GM06990 (cell line): ENCODE measurements around the gene MORC2.

Experiments
- DNase-seq: peaks from one replicate; pipeline ENCODE4 v3.0.0-alpha.2; 2011; ENCODE audit not compliant: insufficient read length; ENCODE audit errors: extremely low read depth
- H3K27me3 ChIP-seq: replicated peaks from 2 replicates; pipeline ENCODE4 v1.6.0; 2011; ENCODE audit warnings: low read length; ENCODE audit not compliant: control insufficient read depth, insufficient read depth
- H3K36me3 ChIP-seq: 2 replicates; pipeline ENCODE4 v1.5.1; 2011; ENCODE audit warnings: low read length; ENCODE audit not compliant: control insufficient read depth, insufficient read depth
- H3K4me3 ChIP-seq: replicated peaks from 2 replicates; pipeline ENCODE4 v1.5.1; 2011; ENCODE audit warnings: low read depth, mild to moderate bottlenecking, control low read depth, low read length
- CTCF ChIP-seq: IDR thresholded peaks from 2 replicates; pipeline ENCODE4 v1.5.1; 2011; ENCODE audit warnings: low read length, control low read depth, mild to moderate bottlenecking, inconsistent platforms; ENCODE audit not compliant: insufficient read depth, poor library complexity, severe bottlenecking

The MORC2 gene

GRCh38 chr22:30882974-30883533, 85.5 kb downstream of the MORC2 start:
- no peak for TF ChIP-seq CTCF
- DNase-seq: no peak
- H3K4me3 ChIP-seq: no peak overlapping the region
- no peaks in the 10 kb centered on the region for H3K36me3 ChIP-seq
- H3K27me3 ChIP-seq: no peaks in the 10 kb centered on the region; the same call in 1 of the 2 replicates

GRCh38 chr22:30882184-30882717, 86.3 kb downstream of the MORC2 start:
- H3K36me3 ChIP-seq: no peaks in the 10 kb centered on the region
- no peak for TF ChIP-seq CTCF
- H3K4me3 ChIP-seq: no peak overlapping the region
- H3K27me3 ChIP-seq: no peaks in the 10 kb centered on the region; the same call in 1 of the 2 replicates
- no peak for DNase-seq

GRCh38 chr22:30881361-30882183, 87.0 kb downstream of the MORC2 start:
- no peak for TF ChIP-seq CTCF
- H3K4me3 ChIP-seq: no peak overlapping the region
- H3K36me3 ChIP-seq: no peaks in the 10 kb centered on the region
- H3K27me3 ChIP-seq: no peaks in the 10 kb centered on the region; the same call in 1 of the 2 replicates
- DNase-seq: no peak

- no peak overlapping the region for H3K4me3 ChIP-seq
- H3K36me3 ChIP-seq: no peaks in the 10 kb centered on the region
- H3K27me3 ChIP-seq: no peaks in the 10 kb centered on the region; the same call in 1 of the 2 replicates
- TF ChIP-seq CTCF: no peak
- DNase-seq: no peak
Observed at GRCh38 chr22:30880847-30881246, 87.7 kb downstream of the MORC2 start.

GRCh38 chr22:30880181-30880601, 88.4 kb downstream of the MORC2 start:
- no peaks in the 10 kb centered on the region; the same call in 1 of the 2 replicates for H3K27me3 ChIP-seq
- H3K36me3 ChIP-seq: no peaks in the 10 kb centered on the region
- no peak overlapping the region for H3K4me3 ChIP-seq
- no peak for TF ChIP-seq CTCF
- DNase-seq: no peak
